HG02759 (cell line): ENCODE data around the gene HHAT.
A peak's percentile ranks its signal among the peaks of the same experiment; 100 is the strongest.

ENCODE experiments used
- ATAC-seq: cut with Tn5 transposase; IDR thresholded peaks from one replicate; pipeline ENCODE4 v1.9.1; 2021; ENCODE audit warnings: mild to moderate bottlenecking, moderate library complexity; ENCODE audit not compliant: unreplicated experiment

HHAT gene

DNA sequence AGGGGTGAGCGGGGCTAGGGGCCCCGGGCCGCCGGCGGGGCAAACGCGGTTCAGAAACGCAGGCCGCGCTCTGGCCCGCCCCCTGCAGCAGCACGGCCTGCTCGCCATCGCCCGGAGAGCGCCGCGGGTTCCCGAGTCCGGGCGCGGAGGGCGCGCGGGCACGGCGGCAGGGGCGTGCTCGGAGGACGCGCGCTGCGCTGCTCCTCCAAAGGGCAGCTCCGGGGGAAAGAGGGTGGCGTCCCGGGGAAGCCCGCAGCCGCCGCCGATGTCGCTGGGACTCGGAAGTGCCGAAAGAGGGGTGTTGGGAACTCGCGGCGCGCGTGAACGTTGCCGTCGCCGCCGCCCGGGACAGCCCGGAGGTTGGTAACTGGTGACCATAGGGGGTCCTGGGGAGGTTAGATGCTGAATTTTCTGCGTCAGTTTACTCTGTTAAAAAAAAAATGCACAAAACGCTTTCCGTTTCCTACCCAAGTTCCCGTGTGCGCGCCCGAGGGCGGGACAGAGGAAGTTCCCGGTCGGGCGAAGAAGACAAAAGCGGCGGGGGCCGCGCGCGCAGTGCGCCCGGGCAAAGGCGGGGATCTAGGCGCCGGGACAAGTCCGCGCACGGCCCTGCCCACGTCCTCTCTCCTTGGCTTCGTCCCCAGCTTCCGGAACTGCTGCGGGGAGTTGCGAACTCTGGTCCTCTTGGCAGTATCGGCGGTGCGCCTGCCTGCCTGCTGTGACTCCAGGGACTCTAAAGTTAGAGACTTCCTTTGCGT lies at the start of gene HHAT:
Gene HHAT, plus strand, starts transcription at position 157 of the 758 bp plus-strand sequence. CDS start 20,074 bp downstream, outside the sequence.
- ATAC-seq: peak; percentile 66

DNA sequence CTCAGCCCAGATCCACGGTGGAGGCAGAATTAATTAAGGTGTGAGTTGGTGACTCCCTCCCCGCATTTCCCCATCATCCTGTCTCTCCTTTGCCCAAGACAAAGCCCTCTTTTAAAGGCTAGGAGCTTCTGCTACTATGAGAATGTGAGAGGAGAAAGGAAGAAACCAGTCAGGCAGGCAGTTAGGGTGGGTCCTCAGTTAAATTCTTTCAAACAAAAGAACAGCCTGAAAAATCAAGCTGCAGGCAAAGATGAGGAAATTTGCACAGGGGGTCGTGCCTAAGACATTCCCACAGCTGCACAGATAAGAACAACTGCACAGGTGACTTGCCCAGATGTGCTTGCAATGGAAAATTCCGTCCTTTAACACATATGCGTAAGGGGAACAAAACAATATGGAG lies 48.5 kb upstream of the HHAT start:
- no peak for ATAC-seq

DNA sequence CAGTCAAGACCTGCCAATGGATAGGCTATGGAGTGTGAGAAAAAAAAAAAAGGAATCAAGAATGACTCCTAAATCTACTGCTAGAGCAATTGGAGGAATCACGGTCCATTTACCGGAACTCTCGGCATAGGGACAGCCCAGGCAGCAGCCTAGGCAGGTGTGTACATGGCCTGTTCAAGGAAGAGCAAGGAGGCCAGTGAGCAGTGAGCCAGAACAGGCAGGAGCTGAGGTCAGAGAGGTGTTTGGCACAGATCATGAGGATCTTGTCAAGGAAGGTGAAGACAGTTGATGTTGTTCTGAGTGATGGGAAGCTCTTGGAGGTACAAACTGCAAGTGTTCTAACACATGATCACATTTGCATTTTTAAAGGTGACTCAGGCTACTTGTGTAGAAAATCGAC lies 40.6 kb upstream of the HHAT start:
- ATAC-seq: no peak

DNA sequence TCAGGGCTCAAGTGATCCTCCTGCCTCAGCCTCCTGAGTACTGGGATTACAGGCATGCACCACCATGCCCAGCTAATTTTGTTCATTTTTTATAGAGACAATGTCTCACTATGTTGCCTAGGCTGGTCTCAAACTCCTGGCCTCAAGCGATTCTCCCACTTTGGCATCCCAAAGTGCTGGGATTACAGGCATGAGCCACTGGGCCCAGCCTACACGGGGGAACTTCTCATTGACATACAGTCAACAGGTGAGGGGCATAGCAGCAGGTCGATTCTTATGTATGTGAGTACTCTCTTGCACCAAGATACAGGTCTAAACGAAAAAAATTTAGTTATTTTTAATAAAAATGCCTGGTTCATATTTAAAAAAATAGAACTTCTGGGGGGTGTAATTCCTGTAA lies 39.5 kb upstream of the HHAT start:
- ATAC-seq: no peak

DNA sequence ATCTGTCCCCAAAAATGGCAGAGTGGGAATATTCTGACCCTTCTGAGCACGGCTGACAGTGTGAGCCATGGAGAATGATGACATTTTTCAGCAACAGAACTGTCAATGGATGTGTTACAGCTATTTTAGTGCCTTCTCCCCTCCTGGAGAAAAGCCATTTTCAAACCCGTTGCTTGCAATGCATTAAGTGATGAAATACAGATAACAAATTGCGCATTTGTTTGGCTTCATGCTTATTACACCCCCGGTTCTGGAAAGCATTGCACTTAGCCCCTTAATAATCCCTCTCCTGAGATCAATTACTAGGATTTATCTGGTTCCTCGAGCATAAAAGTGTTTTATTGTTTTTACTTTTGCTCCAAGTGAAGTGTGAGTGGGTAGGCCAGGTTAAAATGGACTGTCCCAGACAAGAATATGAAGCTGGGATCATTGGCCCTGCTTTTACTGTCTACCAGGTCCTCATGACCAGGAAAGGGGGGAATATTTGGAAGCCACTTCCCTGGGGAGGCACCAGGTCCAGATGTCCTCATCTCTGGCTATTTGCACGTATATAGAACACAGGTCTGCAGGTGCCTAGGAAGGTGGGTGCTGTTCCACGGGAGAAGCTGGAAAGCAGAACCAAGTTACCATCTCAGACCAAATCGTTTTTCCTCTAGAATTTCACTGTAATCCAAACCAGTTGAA lies 37.5 kb upstream of the HHAT start:
- no peak for ATAC-seq

DNA sequence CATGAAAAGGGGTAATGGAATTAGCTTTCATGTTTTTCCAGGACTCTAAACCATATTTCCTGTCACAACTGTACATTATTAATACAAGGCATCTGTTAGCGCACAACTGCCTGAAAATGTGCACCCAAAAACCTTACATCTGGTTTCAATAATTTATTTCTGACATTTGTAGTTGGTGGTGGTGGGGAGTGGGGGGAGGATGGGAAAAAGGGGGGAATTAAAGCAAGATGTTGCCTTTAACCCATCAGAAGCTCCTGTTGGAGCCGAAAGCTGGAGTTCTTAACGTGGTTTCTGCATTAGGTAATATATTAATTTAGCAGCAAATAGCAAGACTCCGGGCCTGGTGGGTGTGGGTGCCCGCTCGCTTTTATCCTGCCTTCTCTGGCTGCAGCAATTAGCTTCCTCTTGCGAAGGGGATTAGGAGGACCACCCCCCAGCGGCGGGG lies 36.9 kb upstream of the HHAT start:
- ATAC-seq: no peak

DNA sequence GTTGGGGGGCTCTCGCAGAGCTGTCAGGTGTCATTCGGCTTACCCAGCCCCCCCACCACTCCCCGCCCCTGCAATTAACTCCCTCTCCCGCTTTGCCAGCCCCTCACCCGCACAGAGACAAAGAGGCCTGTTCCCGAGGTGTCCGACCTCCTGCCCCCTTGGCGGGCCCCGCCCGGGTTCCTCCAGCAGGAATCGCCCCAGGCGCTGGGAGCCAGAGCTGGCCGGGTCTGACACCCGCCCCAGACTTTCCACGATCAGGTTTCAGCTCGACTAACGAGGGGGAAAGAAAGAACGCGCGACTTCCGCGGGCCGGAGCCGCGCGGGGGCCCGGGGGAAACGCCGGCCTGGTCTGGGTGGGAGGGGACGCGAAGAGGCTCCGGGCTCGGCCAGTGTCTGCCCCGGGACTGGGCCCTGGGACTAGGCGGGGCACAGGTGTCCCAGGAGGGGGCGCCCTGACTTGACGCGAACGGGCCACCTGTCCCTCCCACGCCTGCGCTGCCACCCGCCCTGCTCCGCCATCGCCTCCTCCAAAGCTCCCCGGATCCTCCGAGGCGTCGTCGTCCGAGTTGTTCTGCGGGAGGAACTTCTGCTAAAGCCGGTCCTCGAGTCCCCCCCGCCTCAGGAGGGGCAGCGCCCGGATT lies 36.4 kb upstream of the HHAT start:
- peak; percentile 83 for ATAC-seq

DNA sequence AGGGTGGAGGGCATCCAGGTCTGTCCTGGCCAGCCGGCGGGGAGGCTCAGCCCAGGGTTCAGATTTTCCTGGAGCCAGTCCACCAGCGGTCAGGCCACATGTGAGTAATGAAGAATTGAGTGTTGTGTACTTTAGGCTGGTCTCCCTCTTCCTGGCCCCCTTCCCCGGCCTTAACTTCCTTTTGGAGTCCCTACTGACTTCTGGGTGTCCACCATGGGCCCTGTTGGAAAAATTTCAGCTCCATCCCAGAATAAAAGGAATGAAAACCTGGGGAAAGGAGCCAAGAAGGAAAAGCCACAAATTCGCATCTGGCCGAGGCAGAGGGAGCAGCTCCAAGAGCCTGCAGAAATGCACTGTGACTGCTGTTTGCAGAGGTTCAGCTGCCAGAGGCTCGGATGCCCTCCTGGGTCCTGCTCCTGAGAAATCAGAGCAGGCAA lies 35.5 kb upstream of the HHAT start:
- no peak for ATAC-seq

DNA sequence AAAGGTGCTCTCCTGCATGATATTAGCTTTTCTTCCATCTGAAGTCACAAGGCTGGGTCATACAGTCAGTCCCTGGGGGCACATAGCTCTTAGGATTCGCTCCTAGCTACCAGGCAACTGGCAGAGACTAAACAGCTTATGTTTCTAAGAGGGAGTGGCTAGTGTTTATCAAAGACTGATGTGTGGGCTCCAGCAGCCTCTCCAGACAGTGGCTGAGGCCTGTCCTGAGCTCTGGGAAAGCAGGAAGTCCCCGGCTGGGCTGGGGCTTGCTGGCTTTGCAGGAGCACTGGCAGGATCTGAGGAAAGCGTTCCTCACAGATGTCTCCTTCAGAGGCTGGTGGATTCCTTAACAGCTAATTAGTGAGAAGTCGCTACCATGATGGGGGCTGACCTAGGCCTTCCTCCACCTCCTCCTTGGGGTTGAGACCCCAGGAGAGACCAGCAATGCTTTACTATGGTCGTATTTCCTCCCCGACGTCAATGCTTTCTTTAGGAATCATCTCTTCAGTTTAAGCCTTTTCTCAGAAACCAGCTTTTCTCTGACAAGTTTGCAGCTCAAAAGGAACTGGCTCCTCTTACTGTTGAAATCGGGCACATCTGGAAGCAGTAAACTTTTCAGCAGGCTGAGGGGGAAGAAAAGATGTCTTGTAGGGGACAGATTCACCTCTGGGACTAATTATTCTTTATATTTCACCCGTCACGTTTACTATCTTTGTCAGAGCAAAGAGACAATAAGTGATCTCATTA lies 33.5 kb upstream of the HHAT start:
- ATAC-seq: no peak

DNA sequence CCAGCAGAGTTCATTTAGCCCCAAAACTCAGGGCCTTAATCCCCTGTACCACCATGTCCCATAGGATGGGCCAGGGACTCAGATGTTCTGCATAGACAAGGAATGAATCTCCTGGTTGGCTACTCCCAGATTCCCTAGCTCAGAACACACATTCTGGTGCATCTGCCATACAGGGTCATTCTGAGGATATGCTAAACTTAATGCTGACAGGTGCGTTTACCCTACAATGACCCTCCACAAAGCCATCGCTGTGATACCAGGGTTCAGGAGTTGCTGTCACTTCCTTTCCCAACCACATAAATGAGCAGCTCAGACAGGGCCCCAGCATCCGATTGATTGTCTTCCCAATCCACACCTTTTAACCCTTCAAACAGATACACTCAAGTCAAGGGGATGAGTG lies 32.0 kb upstream of the HHAT start:
- no peak for ATAC-seq

DNA sequence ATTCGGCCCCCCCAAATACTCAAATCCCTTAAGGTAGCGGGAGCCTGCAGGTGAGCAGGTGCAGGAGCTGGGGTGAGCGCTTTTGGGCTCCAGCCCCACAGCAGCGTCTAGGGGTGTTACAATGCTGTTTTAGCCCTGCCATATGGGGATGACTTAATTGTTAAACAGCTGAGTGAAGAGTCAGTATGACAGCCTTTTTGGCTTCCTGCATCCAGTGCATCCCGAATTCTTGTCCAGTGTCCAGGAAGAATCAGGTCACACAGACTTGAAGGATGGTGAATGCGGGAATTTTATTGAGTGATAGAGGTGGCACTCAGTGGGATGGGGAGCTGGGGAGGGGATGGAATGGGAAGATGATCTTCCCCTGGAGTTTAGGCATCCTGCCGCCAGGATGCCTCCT lies 30.4 kb upstream of the HHAT start:
- no peak for ATAC-seq

DNA sequence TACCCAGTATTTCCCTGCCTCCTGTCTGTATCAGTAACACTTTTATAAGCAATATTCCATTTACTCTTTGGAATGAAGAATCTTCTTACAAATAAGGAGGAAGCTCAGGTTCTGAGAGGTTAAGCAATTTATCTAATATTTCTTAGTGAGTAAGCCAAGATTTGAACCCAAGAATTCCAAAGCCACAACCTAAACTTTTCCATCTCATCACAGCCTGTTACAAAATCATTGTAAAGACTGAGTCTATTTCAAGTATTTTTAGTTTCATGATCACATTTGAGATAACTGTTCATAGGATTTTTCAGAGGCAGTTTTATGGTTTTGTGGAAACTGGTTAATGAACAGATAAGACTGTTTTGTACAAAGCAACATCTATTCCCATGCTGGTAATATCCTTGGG lies 29.8 kb upstream of the HHAT start:
- no peak for ATAC-seq

DNA sequence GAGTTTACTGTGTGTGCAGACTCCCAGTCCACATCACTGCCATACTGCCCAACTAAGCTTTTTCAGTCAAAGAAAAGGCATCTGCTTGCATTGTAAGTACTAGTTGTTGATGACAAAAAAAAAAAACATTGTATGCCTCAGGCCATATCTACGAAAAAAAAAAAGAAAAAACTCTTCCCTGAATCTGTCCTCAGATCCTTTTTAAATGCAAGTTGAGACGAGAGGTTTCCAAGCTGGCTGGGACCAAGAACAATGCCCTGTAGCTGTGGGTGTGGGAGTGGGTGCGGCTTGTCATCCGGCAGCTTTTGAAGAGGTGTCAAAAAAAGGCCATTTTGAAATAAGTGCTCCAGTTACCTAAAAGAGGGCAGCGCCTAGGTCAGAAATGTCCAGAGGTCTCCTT lies 29.2 kb upstream of the HHAT start:
- ATAC-seq: no peak

DNA sequence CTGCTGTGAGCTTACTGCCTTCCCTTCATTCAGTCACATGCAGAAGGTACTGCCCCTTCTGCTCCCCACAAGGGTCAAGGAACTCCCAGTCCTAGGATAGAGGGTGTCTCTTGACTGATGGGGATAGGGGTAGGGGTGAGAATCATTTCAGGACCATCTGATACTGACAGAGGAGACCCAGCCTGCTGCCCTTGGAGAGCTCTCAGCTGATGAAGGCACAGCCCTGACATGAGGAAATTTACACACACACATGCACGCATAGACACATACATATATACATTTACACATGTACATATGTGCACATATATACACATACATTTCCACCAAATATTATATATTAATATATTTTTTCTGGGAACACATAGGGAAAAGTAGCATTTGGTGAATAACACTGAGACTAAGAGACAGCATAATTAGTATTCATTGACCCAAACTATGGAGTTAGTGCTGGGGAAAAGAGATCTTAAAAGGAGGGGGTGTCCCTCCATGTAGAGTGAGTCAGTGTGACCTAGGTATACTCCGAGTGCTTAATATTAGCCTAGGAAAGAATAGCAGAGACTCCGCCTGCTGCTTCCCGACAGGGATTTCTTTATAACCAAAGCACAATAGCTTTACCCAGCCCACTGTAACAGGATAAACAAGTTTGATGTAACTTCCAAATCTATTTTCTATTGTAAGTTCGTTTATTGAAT lies 27.6 kb upstream of the HHAT start:
- ATAC-seq: no peak

DNA sequence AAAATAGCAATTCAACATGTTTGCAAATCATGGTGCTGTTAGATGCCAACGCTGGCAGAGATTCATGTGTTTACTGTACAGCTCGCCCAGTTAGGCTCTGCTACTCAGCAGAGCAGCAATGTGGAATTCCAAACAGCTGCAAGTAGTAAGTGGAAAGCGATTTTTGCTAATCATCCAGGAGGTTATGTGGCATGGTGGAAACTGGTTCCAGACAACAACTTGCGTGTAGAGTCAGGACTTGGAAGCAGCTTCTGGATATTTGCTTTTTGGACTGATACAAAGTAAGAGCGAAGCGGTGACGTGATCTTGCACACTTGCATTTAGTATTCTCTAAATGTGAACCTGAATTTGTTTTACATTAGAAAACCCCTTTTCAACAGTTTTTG lies 27.1 kb upstream of the HHAT start:
- ATAC-seq: no peak

DNA sequence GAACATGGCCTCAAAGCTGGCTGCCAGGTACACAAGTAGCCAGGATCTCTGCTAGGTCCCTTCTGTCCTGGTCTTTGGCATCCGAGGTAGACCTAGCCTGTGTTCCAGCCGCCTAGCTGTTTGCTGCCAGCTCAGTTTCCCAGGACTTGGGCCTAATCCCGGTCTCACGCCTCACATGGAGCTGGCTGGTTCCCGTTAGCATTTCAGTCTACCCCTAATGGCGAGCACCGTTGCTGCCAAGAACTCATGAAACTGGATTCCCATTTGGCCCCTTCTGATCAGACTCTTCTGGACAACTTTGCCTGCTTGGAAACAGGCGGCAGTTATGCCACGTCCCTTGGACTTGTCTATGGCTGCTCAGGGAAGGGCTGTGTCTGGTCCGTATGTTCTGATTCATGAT lies 26.2 kb upstream of the HHAT start:
- no peak for ATAC-seq

DNA sequence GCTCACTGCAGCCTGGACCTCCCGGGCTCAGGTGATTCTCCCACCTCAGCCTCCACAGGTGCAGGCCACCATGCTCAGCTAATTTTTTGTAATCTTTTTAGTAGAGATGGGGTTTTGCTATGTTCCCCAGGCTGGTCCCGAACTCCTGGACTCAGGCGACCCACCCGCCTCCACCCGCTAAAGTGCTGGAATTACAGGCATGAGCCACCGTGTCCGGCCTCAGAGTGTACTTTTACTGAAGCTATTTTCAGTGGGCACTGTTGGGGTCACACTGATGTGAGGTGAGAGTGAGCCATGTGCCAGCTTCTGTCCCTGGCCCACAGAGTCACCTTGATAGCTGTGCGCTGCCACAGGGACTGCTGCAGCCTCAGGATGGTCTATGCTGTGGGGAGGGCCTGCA lies 25.3 kb upstream of the HHAT start:
- no peak for ATAC-seq

DNA sequence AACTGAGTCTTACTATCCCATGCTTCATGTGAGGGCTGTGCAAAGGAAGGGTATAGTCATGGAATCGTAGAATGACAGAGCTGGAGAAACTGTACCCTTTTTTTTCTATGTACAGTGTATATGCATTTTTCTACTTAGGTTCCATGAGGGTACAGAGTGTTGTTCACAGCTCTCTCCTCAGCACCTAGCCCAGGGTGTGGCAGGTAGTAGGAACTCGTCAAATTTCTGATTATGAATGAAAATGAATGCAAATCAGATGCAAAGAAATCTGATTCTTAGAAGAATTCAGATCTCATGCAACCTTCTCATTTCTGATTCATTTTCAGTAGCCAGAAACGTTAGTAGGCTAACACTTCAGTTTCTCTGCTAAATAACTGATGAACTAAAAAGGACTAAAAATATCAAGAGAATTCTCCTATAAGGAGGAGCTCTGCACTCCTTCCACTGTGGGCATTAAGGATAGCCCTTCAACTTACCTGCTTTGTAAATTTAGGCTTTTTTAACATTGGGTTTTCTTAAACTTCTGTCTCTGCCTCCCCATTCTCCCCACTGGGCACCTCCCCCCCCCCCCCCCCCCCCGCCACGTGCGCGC lies 18.0 kb upstream of the HHAT start:
- peak; percentile 29 for ATAC-seq

DNA sequence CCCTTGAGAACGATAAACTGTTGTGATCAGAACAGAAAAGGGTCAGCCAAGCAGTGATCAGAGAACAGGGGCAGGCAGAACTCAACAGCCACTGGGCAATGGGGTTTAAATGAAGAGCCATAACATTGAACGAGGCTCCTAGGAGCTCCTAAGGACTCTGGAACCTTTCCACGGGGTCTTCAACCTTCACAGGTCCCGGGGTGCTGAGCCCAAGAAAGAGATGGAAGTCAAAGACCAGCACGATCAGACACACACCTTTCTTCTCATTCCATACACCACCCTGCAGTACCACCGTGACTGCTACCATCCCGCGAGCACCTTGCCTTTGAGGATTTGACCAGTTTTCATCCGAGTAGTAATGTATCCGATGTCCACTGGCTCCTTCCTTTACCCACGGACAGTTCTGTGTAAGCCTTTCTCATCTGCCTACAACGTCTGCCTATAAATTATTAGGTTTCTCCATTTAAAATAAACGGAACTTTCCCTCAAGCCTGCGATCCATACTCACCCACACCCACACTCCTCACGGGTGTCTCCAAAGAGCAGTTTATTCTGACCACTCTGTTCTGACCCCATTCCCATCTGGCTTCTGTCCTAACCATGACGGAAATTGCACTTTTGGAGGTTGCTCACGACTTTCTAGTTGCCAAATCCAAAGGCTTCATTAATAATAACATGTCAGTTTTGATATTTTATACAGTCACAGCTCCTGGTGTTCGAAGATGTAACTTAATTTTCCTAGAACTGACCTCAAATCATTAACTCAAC lies 16.8 kb upstream of the HHAT start:
- no peak for ATAC-seq
